ENCODE measurements around the gene RANBP1. TPM values are rescaled to one million over a fixed set of nuclear protein-coding genes. Genes with fewer than 3 reads are reported as not detected.

The RANBP1 gene
- total and polyA plus RNA-seq, 2 of the 4 experiments (the other 2 are of a cell fraction): 173 to 376 TPM

DNA sequence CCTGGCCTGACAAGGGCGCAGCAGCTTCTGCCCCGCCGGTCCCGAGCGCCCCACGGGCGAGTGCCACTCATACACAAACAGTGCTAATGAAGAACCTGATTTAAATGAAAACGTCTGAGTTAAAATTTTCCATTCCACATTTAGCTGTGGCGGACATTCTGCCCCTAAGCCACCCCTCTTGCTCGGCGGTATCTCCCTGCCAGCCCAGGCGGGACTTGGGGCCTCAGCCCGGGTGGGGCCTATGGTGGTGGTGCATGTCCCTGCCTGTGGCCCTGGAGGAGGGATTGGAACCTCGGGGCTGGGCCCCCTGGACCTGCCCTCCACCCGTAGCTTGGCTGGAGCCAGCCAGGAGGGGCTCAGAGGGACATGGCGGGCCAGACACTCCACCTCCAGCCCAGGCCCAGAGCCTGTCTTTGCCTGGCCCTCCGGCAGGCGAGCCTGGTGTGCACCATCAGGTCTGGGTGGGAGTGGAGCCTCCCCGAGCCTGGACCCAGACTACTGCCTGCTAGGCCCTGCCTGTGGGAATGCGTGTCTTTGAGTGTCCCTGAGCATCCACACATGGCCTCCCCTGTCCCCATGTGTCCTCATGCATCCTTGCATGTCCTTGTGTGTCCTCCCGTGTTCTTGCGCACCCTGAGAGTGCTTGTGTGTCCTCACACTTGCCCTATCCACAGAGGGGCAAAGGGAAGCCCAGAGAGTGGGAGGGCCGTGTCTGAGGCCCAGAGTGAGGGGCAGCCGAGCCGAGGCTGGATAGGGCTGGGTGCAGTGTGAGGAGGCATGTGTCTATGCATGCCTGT lies 20.1 kb downstream of the RANBP1 start:
- CTCF ChIA-PET: no interaction called here

More for the DNA sequence above, 20.1 kb downstream of the RANBP1 start:
- Histone ChIP-seq H3K36me3 (ENCODE audit: control insufficient read depth, insufficient read depth, low read length) (peaks cover 6% of the 10 kb centered on the region), H3K4me3 (ENCODE audit: insufficient read depth, low read depth, low read length) (no peak overlapping the region), H3K14ac (replicated peaks; ENCODE audit: low read depth, low read length) (no peak overlapping the region), H3K4me1 (ENCODE audit: control insufficient read depth, insufficient read depth, low read length) (peaks cover 11% of the 10 kb centered on the region), H3K23ac (ENCODE audit: low read depth, low read length) (no peak overlapping the region), H3K56ac (ENCODE audit: extremely low read depth, insufficient read depth, low read length) (no peak overlapping the region), H3K27me3 (ENCODE audit: control insufficient read depth, insufficient read depth, low read length) (no peaks in the 10 kb centered on the region), H3K4ac (ENCODE audit: low read depth, low read length) (no peak overlapping the region), H4K91ac (ENCODE audit: insufficient read depth, low read depth, low read length) (no peak overlapping the region), H3K9ac (ENCODE audit: low read depth, low read length) (no peak overlapping the region), H2AK5ac (ENCODE audit: low read depth, low read length) (no peak overlapping the region), H2BK120ac (ENCODE audit: low read depth, low read length) (no peak overlapping the region), H3K4me2 (ENCODE audit: low read depth, low read length) (no peak overlapping the region), H2BK15ac (ENCODE audit: low read depth, low read length) (no peak overlapping the region), H3K18ac (ENCODE audit: low read depth, low read length) (no peak overlapping the region), H4K20me1 (ENCODE audit: insufficient read depth, low read length) (peaks cover 73% of the 10 kb centered on the region), H2AFZ (replicated peaks; ENCODE audit: low read length, poor library complexity) (peak overlapping the region; percentile 43), H2BK5ac (ENCODE audit: low read depth, low read length, poor library complexity, severe bottlenecking) (no peak overlapping the region), H3K79me1 (ENCODE audit: low read depth in 1 of 2, low read length in 2 of 2) (peaks cover 17 to 83% of the 10 kb centered on the region in 2 experiments), H4K8ac (ENCODE audit: low read depth in 2 of 2, low read length in 2 of 2) (no peak overlapping the region), H3K9me3 (ENCODE audit: control insufficient read depth, insufficient read depth, low read length) (no peaks in the 10 kb centered on the region), H4K5ac (ENCODE audit: low read depth, low read length) (no peak overlapping the region), H3K9me1 (ENCODE audit: insufficient read depth, low read length) (peaks cover 9% of the 10 kb centered on the region), H2AK9ac (replicated peaks; ENCODE audit: low read depth, low read length, poor library complexity) (no peak overlapping the region), H2BK20ac (ENCODE audit: low read depth, low read length) (no peak overlapping the region), H3K27ac (ENCODE audit: insufficient read depth, low read length) (no peak overlapping the region)
- dilution Hi-C loops (cut with HindIII; ENCODE audit: low sequenced_read_pairs, unreplicated experiment): no loop called here
- DNase-seq: no peak
- POLR2A ChIA-PET (ENCODE audit: unreplicated experiment): no interaction called here
- 98% methylated on average over 8 of the region's 25 CpGs; no CpG with 5 or more reads in 1 of the 2 experiments for WGBS, 2 experiments (ENCODE audit: extremely low coverage in 2 of 2, insufficient read length in 1 of 2)
- intact Hi-C loops (cut with micrococcal nuclease): no loop called here
- in situ Hi-C loops (cut with MboI; ENCODE audit: low sequenced_read_pairs): no loop called here
- BruUV-seq (replicated peaks): no TSS peak
- no peak for ATAC-seq (ENCODE audit: low read depth)
- TF ChIP-seq MAZ (IDR thresholded peaks at IDR 0.05; ENCODE audit: borderline replicate concordance, low read depth, low read length): no peak
- TF ChIP-seq POLR2A (IDR thresholded peaks at IDR 0.05; ENCODE audit: low read depth, low read length): no peak
- TF ChIP-seq, protein P1, sequence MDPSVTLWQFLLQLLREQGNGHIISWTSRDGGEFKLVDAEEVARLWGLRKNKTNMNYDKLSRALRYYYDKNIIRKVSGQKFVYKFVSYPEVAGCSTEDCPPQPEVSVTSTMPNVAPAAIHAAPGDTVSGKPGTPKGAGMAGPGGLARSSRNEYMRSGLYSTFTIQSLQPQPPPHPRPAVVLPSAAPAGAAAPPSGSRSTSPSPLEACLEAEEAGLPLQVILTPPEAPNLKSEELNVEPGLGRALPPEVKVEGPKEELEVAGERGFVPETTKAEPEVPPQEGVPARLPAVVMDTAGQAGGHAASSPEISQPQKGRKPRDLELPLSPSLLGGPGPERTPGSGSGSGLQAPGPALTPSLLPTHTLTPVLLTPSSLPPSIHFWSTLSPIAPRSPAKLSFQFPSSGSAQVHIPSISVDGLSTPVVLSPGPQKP (IDR thresholded peaks at IDR 0.05; ENCODE audit: borderline replicate concordance, low read depth, low read length): no peak
- TF ChIP-seq RFX5 (IDR thresholded peaks at IDR 0.05; ENCODE audit: low read depth, low read length): no peak

Data from IMR-90 (cell line).